ENCODE results near the gene STRN3.
"Not testable (repeated sequence)": the region's sequence is repeated elsewhere in the genome, so short reads cannot be mapped to it uniquely, and the experiment has no call there.

The STRN3 gene

GRCh38 chr14:30914812-30915211 lies 111.4 kb downstream of the STRN3 start:
- no peak for DNase-seq
- TF ChIP-seq CTCF (IDR thresholded peaks at IDR 0.05; ENCODE audit: low read depth, low read length), result no peak
- H3K9me3 ChIP-seq, result no peaks in the 10 kb centered on the region

GRCh38 chr14:30908826-30909225 lies 117.4 kb downstream of the STRN3 start:
- no peak for TF ChIP-seq CTCF (IDR thresholded peaks at IDR 0.05; ENCODE audit: low read depth, low read length)
- no peak overlapping the region for H3K4me3 ChIP-seq (ENCODE audit: low read depth, low read length)
- H3K4me1 ChIP-seq, result no peaks in the 10 kb centered on the region
- DNase-seq, result no peak
- peaks cover 24% of the 10 kb centered on the region for H3K36me3 ChIP-seq
- no peaks in the 10 kb centered on the region for H3K27me3 ChIP-seq
- no peaks in the 10 kb centered on the region for H3K9me3 ChIP-seq

More at GRCh38 chr14:30914812-30915211, 111.4 kb downstream of the STRN3 start:
- H3K36me3 ChIP-seq, result peaks cover 6% of the 10 kb centered on the region
- no peaks in the 10 kb centered on the region for H3K4me1 ChIP-seq
- H3K27me3 ChIP-seq, result no peaks in the 10 kb centered on the region
- H3K4me3 ChIP-seq (ENCODE audit: low read depth, low read length), result no peak overlapping the region

GRCh38 chr14:30907659-30908057 lies 118.5 kb downstream of the STRN3 start:
- no peak for TF ChIP-seq CTCF (IDR thresholded peaks at IDR 0.05; ENCODE audit: low read depth, low read length)
- no peak for DNase-seq
- Histone ChIP-seq H3K4me3 (ENCODE audit: low read depth, low read length) (no peak overlapping the region), H3K4me1 (no peaks in the 10 kb centered on the region), H3K36me3 (peaks cover 24% of the 10 kb centered on the region), H3K9me3 (no peaks in the 10 kb centered on the region), H3K27me3 (no peaks in the 10 kb centered on the region)

- Histone ChIP-seq H3K9me3 (no peaks in the 10 kb centered on the region), H3K36me3 (peaks cover 24% of the 10 kb centered on the region)
- no peak for DNase-seq
Observed at GRCh38 chr14:30906752-30907658, 119.2 kb downstream of the STRN3 start.

GRCh38 chr14:30903285-30904124 lies 122.7 kb downstream of the STRN3 start:
- H3K36me3 ChIP-seq, result peaks cover 19% of the 10 kb centered on the region
- H3K4me3 ChIP-seq (ENCODE audit: low read depth, low read length), result no peak overlapping the region
- no peak for TF ChIP-seq CTCF (IDR thresholded peaks at IDR 0.05; ENCODE audit: low read depth, low read length)
- no peaks in the 10 kb centered on the region for H3K9me3 ChIP-seq
- no peaks in the 10 kb centered on the region for H3K27me3 ChIP-seq
- no peak for DNase-seq
- H3K4me1 ChIP-seq, result no peaks in the 10 kb centered on the region

More at GRCh38 chr14:30906752-30907658, 119.2 kb downstream of the STRN3 start:
- Histone ChIP-seq H3K27me3 (no peaks in the 10 kb centered on the region), H3K4me3 (ENCODE audit: low read depth, low read length) (no peak overlapping the region), H3K4me1 (no peaks in the 10 kb centered on the region)
- peak; percentile 58 for TF ChIP-seq CTCF (IDR thresholded peaks at IDR 0.05; ENCODE audit: low read depth, low read length)

GRCh38 chr14:30897121-30897520 lies 129.1 kb downstream of the STRN3 start:
- H3K4me1 ChIP-seq; H3K9me3 ChIP-seq; DNase-seq; H3K27me3 ChIP-seq; H3K4me3 ChIP-seq (ENCODE audit: low read depth, low read length): not testable (repeated sequence)
- H3K36me3 ChIP-seq, result peaks cover 11% of the 10 kb centered on the region

Data from BE2C (cell line).